Non-pigmented ciliary epithelial cell (primary cell): ENCODE data around the gene HLTF.
A peak's percentile ranks its signal among the peaks of the same experiment; 100 is the strongest.
"Not testable (repeated sequence)": the region's sequence is repeated elsewhere in the genome, so short reads cannot be mapped to it uniquely, and the experiment has no call there.

Experiments
- DNase-seq: peaks from one replicate; pipeline ENCODE4 v3.0.0-alpha.2; 2010; ENCODE audit warnings: low read depth

HLTF gene

GRCh38 chr3:149086232-149086988 lies at the start of gene HLTF:
HLTF (minus strand) TSS chr3:149086533; CDS start chr3:149086336, 197 bp downstream.
- peak; percentile 97 for DNase-seq

GRCh38 chr3:149134575-149134974 lies 48.2 kb upstream of the HLTF start:
- no peak for DNase-seq

- DNase-seq: no peak
These were observed 45.3 kb upstream of the HLTF start for GRCh38 chr3:149131589-149131988.

GRCh38 chr3:149129326-149130205 lies 43.2 kb upstream of the HLTF start, which contains the start of gene HPS3:
HPS3 (plus strand) TSS chr3:149129638; CDS start chr3:149129724, 86 bp downstream.
- DNase-seq: no peak

GRCh38 chr3:149128821-149129220 lies 42.5 kb upstream of the HLTF start:
- no peak for DNase-seq

- no peak for DNase-seq
These were observed 36.6 kb upstream of the HLTF start for GRCh38 chr3:149122721-149123578.

GRCh38 chr3:149120051-149120972 lies 34.0 kb upstream of the HLTF start:
- no peak for DNase-seq

GRCh38 chr3:149119466-149119865 lies 33.1 kb upstream of the HLTF start:
- DNase-seq: no peak

- DNase-seq: no peak
These were observed 32.4 kb upstream of the HLTF start for GRCh38 chr3:149118724-149119123.

GRCh38 chr3:149115114-149115513 lies 28.8 kb upstream of the HLTF start:
- DNase-seq: no peak

- DNase-seq: no peak
These were observed 28.1 kb upstream of the HLTF start for GRCh38 chr3:149114458-149114857.

GRCh38 chr3:149104484-149104883 lies 18.2 kb upstream of the HLTF start:
- DNase-seq: no peak

GRCh38 chr3:149101641-149102040 lies 15.3 kb upstream of the HLTF start:
- no peak for DNase-seq

- no peak for DNase-seq
These were observed 14.8 kb upstream of the HLTF start for GRCh38 chr3:149101154-149101553.

- not testable (repeated sequence) for DNase-seq
These were observed 11.7 kb upstream of the HLTF start for GRCh38 chr3:149097987-149098386.

GRCh38 chr3:149095487-149095886 lies 9.2 kb upstream of the HLTF start:
- no peak for DNase-seq

- DNase-seq: no peak
These were observed 5.7 kb upstream of the HLTF start for GRCh38 chr3:149091983-149092382.

GRCh38 chr3:149090907-149091306 lies 4.6 kb upstream of the HLTF start:
- DNase-seq: no peak

GRCh38 chr3:149090461-149090860 lies 4.1 kb upstream of the HLTF start:
- no peak for DNase-seq

- DNase-seq: no peak
These were observed 3.1 kb upstream of the HLTF start for GRCh38 chr3:149089395-149089794.

- no peak for DNase-seq
These were observed 875 bp upstream of the HLTF start for GRCh38 chr3:149087208-149087607.
